Lower leg skin (tissue), 3 donors: ENCODE measurements around the gene CRISPLD2.
"Not testable (repeated sequence)": the region's sequence is repeated elsewhere in the genome, so short reads cannot be mapped to it uniquely, and the experiment has no call there.

Experiments used
- CTCF ChIP-seq, 3 donors: fragments of 450-650 bp; IDR thresholded peaks; one replicate each; pipeline ENCODE4 v1.5.1; 2016; ENCODE audit warnings: antibody characterized with exemption in 3 of 3, mild to moderate bottlenecking in 3 of 3, moderate library complexity in 2 of 3
- POLR2A ChIP-seq, 2 donors: fragments of 450-650 bp; IDR thresholded peaks; one replicate each; pipeline ENCODE4 v1.6.1; 2016 to 2017; ENCODE audit warnings: antibody characterized with exemption in 2 of 2, mild to moderate bottlenecking in 1 of 2, moderate library complexity in 1 of 2

GRCh38 chr16:84856203-84856581, 36.4 kb downstream of the CRISPLD2 start:
- TF ChIP-seq CTCF, POLR2A (IDR thresholded peaks at IDR 0.05): not testable (repeated sequence)
